Right cardiac atrium (tissue), 5 donors: ENCODE data around the gene OR10H5. TPM values are rescaled to one million over a fixed set of nuclear protein-coding genes. Genes with fewer than 3 reads are reported as not detected.
"Not testable (repeated sequence)": the region's sequence is repeated elsewhere in the genome, so short reads cannot be mapped to it uniquely, and the experiment has no call there.

Source experiments
- ATAC-seq, 2 donors: fragments of 200-7000 bp; cut with Tn5 transposase; one replicate each; pipeline versions ENCODE4 v1.8.0 to v1.9.1; 2020; ENCODE audit warnings: moderate library complexity in 2 of 2, mild to moderate bottlenecking in 1 of 2
- DNase-seq, 3 donors: peaks; one replicate each; pipeline ENCODE4 v3.0.0-alpha.2; 2020
- H3K27ac ChIP-seq: one replicate; pipeline ENCODE4 v1.5.1; 2013; ENCODE audit warnings: mild to moderate bottlenecking, low read length, control low read depth, moderate library complexity
- H3K27me3 ChIP-seq: one replicate; pipeline ENCODE4 v1.6.1; 2013; ENCODE audit not compliant: control insufficient read depth, insufficient read depth
- H3K4me1 ChIP-seq: one replicate; pipeline ENCODE4 v1.6.1; 2013; ENCODE audit warnings: low read length; ENCODE audit not compliant: control insufficient read depth, insufficient read depth
- H3K4me3 ChIP-seq: one replicate; pipeline ENCODE4 v1.5.1; 2013; ENCODE audit warnings: low read length, control low read depth
- H3K9me3 ChIP-seq: one replicate; pipeline ENCODE4 v1.6.1; 2013; ENCODE audit warnings: low read length; ENCODE audit not compliant: control insufficient read depth
- WGBS: extraction: QIAGEN DNeasy Blood & Tissue Kit; methylation state at CpG from one replicate; pipeline ENCODE4 v1.1.7; 2013; 5-methylcytosine and 5-hydroxymethylcytosine counted together
- intact Hi-C, 4 donors: fragments of 100-400 bp; cut with DNase I; formaldehyde crosslinking; loops; one replicate each; pipeline versions ENCODE4 v1.11.0 to v1.14.0; 2022 to 2023
- polyA plus RNA-seq: library from polyadenylated mRNA; stranded (reverse); fragments of 200-250 nt; gene quantifications from one replicate; pipeline ENCODE4 v1.2.3, GENCODE V29; 2013
- total RNA-seq, 4 donors: library from RNA; stranded (reverse); fragmentation: NEBNext Ultra II Directional; extraction: Animal tissue kit (Norgen Biotek cat#: 25700); gene quantifications; one replicate each; pipeline ENCODE4 v1.2.1, GENCODE V29; 2021
- donor health status: healthy with polysubstance abuse.
- donor health status: DM: no; HTN: yes; CAD: no.
- donor health status: DM: no; HTN: no; CAD: no.
- donor health status: DM: no; HTN: yes; CAD: no; lungs with severe emphysema.
- donor health status: DM: yes; HTN: yes; CAD: no.

OR10H5 gene
- total and polyA plus RNA-seq, 5 donors = not detected

GRCh38 chr19:15834232-15834631 lies 46.8 kb downstream of the OR10H5 start:
- H3K27ac ChIP-seq, H3K4me3 ChIP-seq, H3K27me3 ChIP-seq, DNase-seq, intact Hi-C loops, ATAC-seq, H3K4me1 ChIP-seq, H3K9me3 ChIP-seq: not testable (repeated sequence)
- WGBS = 91% methylated on average over 3 of the region's 3 CpGs

GRCh38 chr19:15835565-15836329 lies 48.3 kb downstream of the OR10H5 start:
- 44% methylated on average over 11 of the region's 11 CpGs for WGBS
- H3K27ac ChIP-seq, ATAC-seq, intact Hi-C loops, DNase-seq, H3K27me3 ChIP-seq, H3K9me3 ChIP-seq, H3K4me1 ChIP-seq: not testable (repeated sequence)
- peak overlapping the region; percentile 74 for H3K4me3 ChIP-seq

GRCh38 chr19:15836330-15837220 lies 49.1 kb downstream of the OR10H5 start:
- peak; percentile 100 for ATAC-seq
- WGBS = under 1% methylated on average over 65 of the region's 65 CpGs
- no peaks in the 10 kb centered on the region for H3K9me3 ChIP-seq
- H3K4me1 ChIP-seq = peaks cover 3% of the 10 kb centered on the region
- H3K4me3 ChIP-seq = peak overlapping the region; percentile 74
- intact Hi-C loops = no loop called here
- H3K27me3 ChIP-seq = no peaks in the 10 kb centered on the region
- DNase-seq = peak; percentile 98 to 99 (median 98)
- H3K27ac ChIP-seq = peak overlapping the region; percentile 93

- H3K9me3 ChIP-seq = no peaks in the 10 kb centered on the region
- intact Hi-C loops = no loop called here
- DNase-seq (no peak), ATAC-seq (peak; percentile 25 to 34)
- under 1% methylated on average over 9 of the region's 9 CpGs for WGBS
- peak overlapping the region; percentile 74 for H3K4me3 ChIP-seq
- H3K4me1 ChIP-seq = peaks cover 3% of the 10 kb centered on the region
- H3K27ac ChIP-seq = peak overlapping the region; percentile 93
- no peaks in the 10 kb centered on the region for H3K27me3 ChIP-seq
These were observed 49.8 kb downstream of the OR10H5 start for GRCh38 chr19:15837221-15837731.

GRCh38 chr19:15838351-15838750 lies 50.9 kb downstream of the OR10H5 start:
- H3K4me3 ChIP-seq = no peak overlapping the region
- H3K9me3 ChIP-seq = no peaks in the 10 kb centered on the region
- no peak for ATAC-seq
- intact Hi-C loops = no loop called here
- no peak overlapping the region for H3K27ac ChIP-seq
- no peaks in the 10 kb centered on the region for H3K27me3 ChIP-seq
- DNase-seq = no peak
- 95% methylated on average over 3 of the region's 3 CpGs for WGBS
- H3K4me1 ChIP-seq = peaks cover 3% of the 10 kb centered on the region

GRCh38 chr19:15839888-15840287 lies 52.4 kb downstream of the OR10H5 start:
- H3K4me1 ChIP-seq, H3K9me3 ChIP-seq, ATAC-seq, intact Hi-C loops, H3K27me3 ChIP-seq, DNase-seq, H3K27ac ChIP-seq, H3K4me3 ChIP-seq: not testable (repeated sequence)
- 61% methylated on average over 4 of the region's 4 CpGs for WGBS

GRCh38 chr19:15840833-15841232 lies 53.4 kb downstream of the OR10H5 start:
- no peak for ATAC-seq
- Histone ChIP-seq H3K9me3 (no peaks in the 10 kb centered on the region), H3K4me3 (no peak overlapping the region), H3K4me1 (peaks cover 2% of the 10 kb centered on the region), H3K27me3 (no peaks in the 10 kb centered on the region), H3K27ac (no peak overlapping the region)
- intact Hi-C loops = no loop called here
- 57% methylated on average over 2 of the region's 2 CpGs for WGBS
- no peak for DNase-seq

GRCh38 chr19:15841875-15842569 lies 54.6 kb downstream of the OR10H5 start:
- H3K27me3 ChIP-seq = no peaks in the 10 kb centered on the region
- intact Hi-C loops = no loop called here
- no peaks in the 10 kb centered on the region for H3K9me3 ChIP-seq
- no peak overlapping the region for H3K4me3 ChIP-seq
- 60% methylated on average over 11 of the region's 11 CpGs for WGBS
- H3K4me1 ChIP-seq = no peaks in the 10 kb centered on the region
- no peak overlapping the region for H3K27ac ChIP-seq
- ATAC-seq = no peak
- DNase-seq = no peak

GRCh38 chr19:15843203-15843893 lies 55.9 kb downstream of the OR10H5 start:
- Histone ChIP-seq H3K27ac (no peak overlapping the region), H3K4me3 (no peak overlapping the region), H3K27me3 (no peaks in the 10 kb centered on the region), H3K4me1 (no peaks in the 10 kb centered on the region), H3K9me3 (no peaks in the 10 kb centered on the region)
- ATAC-seq (no peak), DNase-seq (no peak)
- 60% methylated on average over 5 of the region's 5 CpGs for WGBS
- intact Hi-C loops = no loop called here

- intact Hi-C loops, H3K4me3 ChIP-seq, H3K4me1 ChIP-seq, H3K27me3 ChIP-seq, H3K27ac ChIP-seq, ATAC-seq, H3K9me3 ChIP-seq: not testable (repeated sequence)
- peak; percentile 53 to 78 (median 60) for DNase-seq
- 67% methylated on average over 8 of the region's 8 CpGs for WGBS
These were observed 56.4 kb downstream of the OR10H5 start for GRCh38 chr19:15843894-15844222.
